AG04449 (cell line): Measurements from ENCODE around the gene STK11IP.

Source experiments
- CTCF ChIA-PET: fragments of 350-600 bp; formaldehyde crosslinking; extraction: SDS; loops from one replicate; lab custom pipeline; 2021; ENCODE audit warnings: antibody characterized with exemption; lab: Yijun Ruan, JAX
- POLR2A ChIA-PET: fragments of 400-600, 350-600 bp; formaldehyde crosslinking; extraction: SDS; loops from one replicate; lab custom pipeline; 2020; ENCODE audit warnings: antibody characterized with exemption, inconsistent platforms; lab: Yijun Ruan, JAX
- DNase-seq: peaks from one replicate; pipeline ENCODE4 v3.0.0-alpha.2; 2010; ENCODE audit warnings: low read depth, low spot score
- H3K4me3 ChIP-seq: 2 replicates; pipeline ENCODE4 v1.5.1; 2011; ENCODE audit warnings: low read depth, mild to moderate bottlenecking, control low read depth, low read length
- TF ChIP-seq, protein P1 (sequence below): IDR thresholded peaks from one replicate; pipeline ENCODE4 v1.5.1; 2011; ENCODE audit warnings: mild to moderate bottlenecking, moderate library complexity, low read length, control low read depth, inconsistent platforms; ENCODE audit not compliant: insufficient read depth; ENCODE audit errors: missing control alignments

STK11IP gene

DNA sequence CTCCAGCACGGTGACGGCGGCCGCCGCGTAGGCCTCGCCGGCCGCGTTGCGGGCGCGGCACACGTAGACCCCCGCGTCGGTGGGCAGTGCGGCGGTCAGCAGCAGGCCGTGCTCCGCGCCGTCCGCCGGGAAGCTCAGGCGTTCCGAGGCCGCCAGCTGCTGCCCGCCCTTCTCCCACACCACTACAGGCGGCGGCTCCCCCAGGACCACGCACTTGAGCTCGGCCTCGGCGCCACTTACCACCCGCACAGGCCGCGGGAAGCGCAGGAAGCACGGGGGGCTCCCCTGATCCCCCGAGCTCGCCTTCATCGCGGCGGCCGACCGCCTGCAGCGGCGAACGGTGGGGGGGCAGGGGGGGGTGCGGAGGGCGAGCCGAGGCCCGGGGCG is 26.7 kb upstream of the STK11IP start:
- no peak for DNase-seq
- ChIA-PET POLR2A (interaction anchor here (1.0 to 2.2 kb wide), 8 partner anchors 8 to 118 kb away, joined by 3 to 13 read pairs (median 6); partner anchors contain the start of gene STK11IP), CTCF (interaction anchor here (1.0 to 4.0 kb wide), 6 partner anchors 10 to 180 kb away, joined by 3 to 46 read pairs (median 6); no protein-coding TSS in a partner anchor)
- TF ChIP-seq, protein P1, sequence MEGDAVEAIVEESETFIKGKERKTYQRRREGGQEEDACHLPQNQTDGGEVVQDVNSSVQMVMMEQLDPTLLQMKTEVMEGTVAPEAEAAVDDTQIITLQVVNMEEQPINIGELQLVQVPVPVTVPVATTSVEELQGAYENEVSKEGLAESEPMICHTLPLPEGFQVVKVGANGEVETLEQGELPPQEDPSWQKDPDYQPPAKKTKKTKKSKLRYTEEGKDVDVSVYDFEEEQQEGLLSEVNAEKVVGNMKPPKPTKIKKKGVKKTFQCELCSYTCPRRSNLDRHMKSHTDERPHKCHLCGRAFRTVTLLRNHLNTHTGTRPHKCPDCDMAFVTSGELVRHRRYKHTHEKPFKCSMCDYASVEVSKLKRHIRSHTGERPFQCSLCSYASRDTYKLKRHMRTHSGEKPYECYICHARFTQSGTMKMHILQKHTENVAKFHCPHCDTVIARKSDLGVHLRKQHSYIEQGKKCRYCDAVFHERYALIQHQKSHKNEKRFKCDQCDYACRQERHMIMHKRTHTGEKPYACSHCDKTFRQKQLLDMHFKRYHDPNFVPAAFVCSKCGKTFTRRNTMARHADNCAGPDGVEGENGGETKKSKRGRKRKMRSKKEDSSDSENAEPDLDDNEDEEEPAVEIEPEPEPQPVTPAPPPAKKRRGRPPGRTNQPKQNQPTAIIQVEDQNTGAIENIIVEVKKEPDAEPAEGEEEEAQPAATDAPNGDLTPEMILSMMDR: no peak
- peak overlapping the region; percentile 72 for H3K4me3 ChIP-seq

DNA sequence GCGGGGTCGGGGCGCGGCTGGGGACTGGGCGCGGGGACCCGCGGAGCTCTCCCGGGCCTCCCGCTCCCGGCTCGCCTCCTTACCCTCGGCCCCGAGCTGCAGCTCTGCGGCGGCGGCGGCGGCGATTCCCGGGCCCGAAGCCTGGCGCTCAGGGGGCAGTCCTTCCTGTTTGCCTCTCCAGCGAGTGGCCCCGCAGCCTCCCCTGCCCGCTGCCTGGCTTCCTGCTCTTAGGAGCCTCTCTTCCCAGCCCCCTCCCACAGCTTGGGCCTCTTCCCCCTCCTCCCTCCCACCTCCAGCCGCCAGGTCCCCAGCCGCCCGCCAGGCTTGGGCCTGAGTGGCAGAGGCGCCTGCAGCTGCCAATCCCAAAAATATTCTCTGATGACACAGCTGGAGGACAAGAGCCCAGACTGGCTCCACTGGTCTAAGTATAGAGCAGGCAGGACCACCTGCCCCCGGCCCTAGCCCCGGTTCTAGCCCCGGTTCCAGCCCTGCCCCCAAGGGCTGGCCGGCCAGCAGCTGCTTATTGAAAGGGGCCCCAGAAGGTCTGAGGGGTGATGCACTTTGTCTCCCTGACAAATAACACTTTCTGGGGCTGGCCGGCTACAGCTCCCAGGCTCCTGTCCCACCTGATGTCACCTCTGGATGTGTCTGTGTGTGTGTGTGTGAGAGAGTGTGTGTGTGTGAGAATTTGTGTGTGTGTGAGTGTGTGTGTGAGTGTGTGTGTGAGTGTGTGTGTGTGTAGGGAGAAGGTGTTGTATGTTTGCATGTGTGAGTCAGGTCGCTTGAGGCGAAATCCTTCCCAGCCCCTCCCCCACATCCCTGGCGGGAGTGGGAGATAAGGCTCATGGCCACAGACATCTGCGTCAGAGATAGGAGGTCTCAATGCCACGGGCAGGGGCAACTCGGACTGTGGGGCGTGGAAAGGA is 26.1 kb upstream of the STK11IP start, which contains the start of gene OBSL1:
Gene OBSL1 (minus strand): TSS at position 229 of the 926 bp plus-strand sequence. CDS start 307 bp downstream, outside the sequence.
- peak; percentile 24 for DNase-seq
- ChIA-PET CTCF (interaction anchor here (1.0 to 4.0 kb wide), 6 partner anchors 11 to 180 kb away, joined by 3 to 46 read pairs (median 6); no protein-coding TSS in a partner anchor), POLR2A (interaction anchor here (0.8 to 2.2 kb wide), 10 partner anchors 9 to 117 kb away, joined by 3 to 13 read pairs (median 6); partner anchors contain the start of genes CHPF, STK11IP and TMEM198)
- TF ChIP-seq, protein P1: no peak
- peak within 1 kb of the TSS; percentile 72 for H3K4me3 ChIP-seq

DNA sequence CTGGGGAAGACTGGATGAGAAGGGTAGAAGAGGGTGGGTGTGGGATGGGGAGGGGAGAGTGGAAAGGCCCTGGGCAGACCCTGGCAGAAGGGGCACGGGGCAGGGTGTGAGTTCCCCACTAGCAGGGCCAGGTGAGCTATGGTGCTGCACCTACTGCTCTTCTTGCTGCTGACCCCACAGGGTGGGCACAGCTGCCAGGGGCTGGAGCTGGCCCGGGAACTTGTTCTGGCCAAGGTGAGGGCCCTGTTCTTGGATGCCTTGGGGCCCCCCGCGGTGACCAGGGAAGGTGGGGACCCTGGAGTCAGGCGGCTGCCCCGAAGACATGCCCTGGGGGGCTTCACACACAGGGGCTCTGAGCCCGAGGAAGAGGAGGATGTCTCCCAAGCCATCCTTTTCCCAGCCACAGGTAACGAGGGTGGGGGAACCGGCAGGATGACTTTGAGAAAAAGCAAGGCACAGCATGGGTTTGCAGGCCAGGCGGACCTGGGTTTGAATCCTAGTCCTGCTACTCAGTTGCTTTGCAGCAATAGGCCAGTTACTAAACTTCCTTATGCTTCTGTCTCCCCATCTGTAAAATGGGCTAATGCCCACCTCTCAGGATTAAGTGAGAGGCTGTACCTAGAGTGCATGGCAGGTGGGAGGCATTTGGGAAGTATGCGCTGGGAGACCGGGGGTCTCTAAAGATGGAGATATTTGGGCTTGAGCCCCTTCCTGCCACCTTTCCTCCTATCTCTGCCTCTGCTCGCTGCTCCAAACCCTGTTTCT is 25.2 kb upstream of the STK11IP start, which contains the start of gene INHA:
Gene INHA (plus strand): TSS at position 74 of the 765 bp plus-strand sequence. CDS start 65 bp downstream, at position 139.
- CTCF ChIA-PET: interaction anchor here (2.2 to 4.0 kb wide), 2 partner anchors 11 to 118 kb away, joined by 14 to 46 read pairs; no protein-coding TSS in a partner anchor

DNA sequence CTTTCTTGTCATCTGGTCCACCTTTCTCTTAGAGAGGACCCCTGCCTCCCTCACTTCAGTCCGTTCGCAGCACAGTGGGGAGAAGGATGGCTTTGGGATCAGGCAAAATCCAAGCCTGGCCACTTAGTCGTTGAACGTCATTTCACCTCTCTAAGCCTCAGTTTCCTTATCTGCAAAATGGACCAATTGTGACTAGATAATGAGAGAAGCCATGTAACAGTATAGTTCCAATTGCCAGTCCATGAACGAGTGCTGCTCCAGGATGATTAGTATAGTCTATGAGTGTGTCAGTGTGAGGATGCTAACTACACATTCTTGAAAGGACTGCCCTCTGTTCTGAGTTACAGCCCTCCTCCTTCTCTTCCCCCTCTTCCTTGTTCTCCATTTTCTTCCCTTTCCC is 24.5 kb upstream of the STK11IP start:
- DNase-seq: no peak
- no peak overlapping the region for H3K4me3 ChIP-seq
- CTCF ChIA-PET: no interaction called here
- TF ChIP-seq, protein P1: no peak
- POLR2A ChIA-PET: interaction anchor here (0.6 kb wide), 1 partner anchor 23 kb away, joined by 3 read pairs; no protein-coding TSS in a partner anchor

More for the DNA sequence above, 25.2 kb upstream of the STK11IP start, which contains the start of gene INHA:
- no peak for DNase-seq
- peak within 1 kb of the TSS; percentile 72 for H3K4me3 ChIP-seq
- TF ChIP-seq, protein P1: no peak
- POLR2A ChIA-PET: interaction anchor here (1.4 to 2.2 kb wide), 5 partner anchors 10 to 70 kb away, joined by 5 to 13 read pairs (median 8); partner anchors contain the start of genes CHPF, STK11IP and TMEM198

DNA sequence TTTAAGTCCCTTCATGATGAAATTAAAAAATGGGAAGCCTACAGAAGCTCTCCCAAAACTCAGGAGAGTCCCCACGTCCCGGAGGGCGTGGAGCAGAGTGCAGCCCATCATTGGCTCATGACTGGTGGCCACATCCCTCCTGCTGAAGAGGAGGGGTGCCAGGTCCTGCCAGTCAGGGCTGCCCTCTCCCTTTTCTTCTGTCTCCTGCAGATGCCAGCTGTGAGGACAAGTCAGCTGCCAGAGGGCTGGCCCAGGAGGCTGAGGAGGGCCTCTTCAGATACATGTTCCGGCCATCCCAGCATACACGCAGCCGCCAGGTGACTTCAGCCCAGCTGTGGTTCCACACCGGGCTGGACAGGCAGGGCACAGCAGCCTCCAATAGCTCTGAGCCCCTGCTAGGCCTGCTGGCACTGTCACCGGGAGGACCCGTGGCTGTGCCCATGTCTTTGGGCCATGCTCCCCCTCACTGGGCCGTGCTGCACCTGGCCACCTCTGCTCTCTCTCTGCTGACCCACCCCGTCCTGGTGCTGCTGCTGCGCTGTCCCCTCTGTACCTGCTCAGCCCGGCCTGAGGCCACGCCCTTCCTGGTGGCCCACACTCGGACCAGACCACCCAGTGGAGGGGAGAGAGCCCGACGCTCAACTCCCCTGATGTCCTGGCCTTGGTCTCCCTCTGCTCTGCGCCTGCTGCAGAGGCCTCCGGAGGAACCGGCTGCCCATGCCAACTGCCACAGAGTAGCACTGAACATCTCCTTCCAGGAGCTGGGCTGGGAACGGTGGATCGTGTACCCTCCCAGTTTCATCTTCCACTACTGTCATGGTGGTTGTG is 23.0 kb upstream of the STK11IP start:
- H3K4me3 ChIP-seq: no peak overlapping the region
- TF ChIP-seq, protein P1: no peak
- no peak for DNase-seq
- ChIA-PET CTCF (interaction anchor here (4.7 kb wide), 1 partner anchor 14 kb away, joined by 34 read pairs; no protein-coding TSS in a partner anchor), POLR2A (no interaction called here)
